HG03565 (cell line): ENCODE data around the gene SIGLEC8.

ENCODE experiments used
- ATAC-seq: cut with Tn5 transposase; IDR thresholded peaks from one replicate; pipeline ENCODE4 v1.9.1; 2021; ENCODE audit warnings: mild to moderate bottlenecking, moderate library complexity; ENCODE audit not compliant: unreplicated experiment

Gene SIGLEC8

DNA sequence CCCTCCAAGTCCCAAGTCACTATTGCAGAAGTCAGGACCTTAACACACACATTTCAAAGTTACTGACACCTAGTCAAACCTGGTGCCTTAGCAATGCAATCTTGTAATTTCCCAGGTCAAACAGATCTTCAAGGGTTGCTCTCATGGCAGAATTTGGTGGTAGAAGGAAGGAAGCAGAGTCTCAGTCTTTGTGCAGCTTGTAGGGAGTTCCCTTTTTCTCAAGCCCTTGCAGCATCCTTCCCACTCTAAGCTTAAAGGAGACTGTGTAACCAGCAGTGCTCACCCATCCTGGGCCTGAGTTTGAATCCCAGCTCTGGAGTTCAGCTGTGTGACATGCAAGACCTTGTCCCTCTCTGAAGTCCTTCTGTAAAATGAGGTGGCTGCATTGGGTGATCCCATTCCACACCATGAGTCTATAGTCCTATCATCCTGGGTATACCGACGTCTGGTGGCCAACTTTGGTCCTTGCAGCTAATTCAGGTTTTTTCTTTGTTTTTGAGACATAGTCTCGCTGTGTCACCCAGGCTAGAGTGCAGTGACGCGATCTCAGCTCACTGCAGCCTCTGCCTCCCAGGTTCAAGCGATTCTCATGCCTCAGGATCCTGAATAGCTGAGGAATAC is 50.6 kb downstream of the SIGLEC8 start:
- ATAC-seq, result no peak

GRCh38 chr19:51402117-51402516 is 56.1 kb downstream of the SIGLEC8 start:
- ATAC-seq, result no peak
